ENCODE measurements around the gene MYOC. TPM values are rescaled to one million over a fixed set of nuclear protein-coding genes. Genes with fewer than 3 reads are reported as not detected.
"Not testable (repeated sequence)": the region's sequence is repeated elsewhere in the genome, so short reads cannot be mapped to it uniquely, and the experiment has no call there.

MYOC gene
- 1 to 10 TPM; 1.9 to 6.4 TPM for total RNA-seq
- long read RNA-seq, transcript MYOC-201 (3 exons, 2,095 nt): major isoform, 9 of 9 reads
- long read RNA-seq, partial matches to known transcripts: 0 of 9 reads
- long read RNA-seq, other reads (novel, unspliced or antisense): 0 of 9 reads

DNA sequence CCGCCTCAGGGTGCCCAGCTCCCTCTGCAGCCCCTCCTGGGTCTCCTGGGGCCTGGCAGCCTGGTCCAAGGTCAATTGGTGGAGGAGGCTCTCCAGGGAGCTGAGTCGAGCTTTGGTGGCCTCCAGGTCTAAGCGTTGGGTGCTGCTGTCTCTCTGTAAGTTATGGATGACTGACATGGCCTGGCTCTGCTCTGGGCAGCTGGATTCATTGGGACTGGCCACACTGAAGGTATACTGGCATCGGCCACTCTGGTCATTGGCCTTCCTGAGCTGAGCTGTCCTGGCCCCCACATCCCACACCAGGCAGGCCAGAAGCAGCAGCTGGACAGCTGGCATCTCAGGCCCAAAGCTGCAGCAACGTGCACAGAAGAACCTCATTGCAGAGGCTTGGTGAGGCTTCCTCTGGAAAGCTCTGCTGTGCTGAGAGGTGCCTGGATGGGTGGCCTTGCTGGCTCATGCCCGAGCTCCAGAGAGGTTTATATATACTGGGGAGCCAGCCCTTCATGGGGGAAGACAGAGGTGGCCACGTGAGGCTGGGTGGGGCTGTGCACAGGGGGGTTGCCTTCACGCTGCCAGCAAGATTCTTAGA, at the start of gene MYOC:
MYOC (minus strand) TSS at position 455 of the 589 bp plus-strand sequence; CDS start at position 378, 77 bp downstream.
- DNase-seq (no peak), ATAC-seq (no peak)
- intact Hi-C loops (cut with DNase I, micrococcal nuclease): no loop called here

GRCh38 chr1:171699531-171699930, 47.0 kb upstream of the MYOC start:
- no peak for ATAC-seq
- intact Hi-C loops (cut with DNase I, micrococcal nuclease): no loop called here

DNA sequence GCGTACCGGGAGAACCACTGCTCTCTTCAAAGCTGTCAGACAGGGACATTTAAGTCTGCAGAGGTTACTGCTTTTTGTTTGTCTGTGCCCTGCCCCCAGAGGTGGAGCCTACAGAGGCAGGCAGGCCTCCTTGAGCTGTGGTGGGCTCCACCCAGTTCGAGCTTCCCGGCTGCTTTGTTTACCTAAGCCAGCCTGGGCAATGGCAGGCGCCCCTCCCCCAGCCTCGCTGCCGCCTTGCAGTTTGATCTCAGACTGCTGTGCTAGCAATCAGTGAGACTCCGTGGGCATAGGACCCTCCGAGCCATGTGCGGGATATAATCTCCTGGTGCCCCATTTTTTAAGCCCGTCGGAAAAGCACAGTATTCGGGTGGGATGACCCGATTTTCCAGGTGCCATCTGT, 43.3 kb upstream of the MYOC start:
- intact Hi-C loops (cut with DNase I, micrococcal nuclease); DNase-seq; ATAC-seq: not testable (repeated sequence)

More at GRCh38 chr1:171699531-171699930, 47.0 kb upstream of the MYOC start:
- DNase-seq: no peak

GRCh38 chr1:171693541-171693940, 41.1 kb upstream of the MYOC start:
- intact Hi-C loops (cut with DNase I, micrococcal nuclease); ATAC-seq: not testable (repeated sequence)

DNA sequence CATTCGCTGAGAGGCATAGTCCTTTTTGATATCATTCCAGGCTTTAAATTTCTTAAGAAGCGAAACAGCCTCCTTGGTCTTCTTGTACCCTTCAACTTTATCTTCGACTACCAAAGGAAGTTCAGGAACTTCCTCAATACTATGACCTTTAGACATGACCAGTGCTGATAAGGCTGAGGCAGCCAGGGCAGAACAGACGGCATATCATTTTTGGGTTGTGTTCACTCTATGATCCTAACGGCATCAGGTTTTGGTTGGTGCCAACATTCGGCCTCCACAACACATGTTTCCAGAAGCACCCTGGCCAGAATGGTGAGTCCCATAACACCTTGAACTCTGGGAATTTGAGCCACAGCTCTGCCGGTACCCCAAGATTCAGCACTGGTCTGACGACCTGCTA, 31.4 kb upstream of the MYOC start:
- intact Hi-C loops (cut with DNase I, micrococcal nuclease): no loop called here
- DNase-seq (no peak), ATAC-seq (no peak)

More at GRCh38 chr1:171693541-171693940, 41.1 kb upstream of the MYOC start:
- not testable (repeated sequence) for DNase-seq

DNA sequence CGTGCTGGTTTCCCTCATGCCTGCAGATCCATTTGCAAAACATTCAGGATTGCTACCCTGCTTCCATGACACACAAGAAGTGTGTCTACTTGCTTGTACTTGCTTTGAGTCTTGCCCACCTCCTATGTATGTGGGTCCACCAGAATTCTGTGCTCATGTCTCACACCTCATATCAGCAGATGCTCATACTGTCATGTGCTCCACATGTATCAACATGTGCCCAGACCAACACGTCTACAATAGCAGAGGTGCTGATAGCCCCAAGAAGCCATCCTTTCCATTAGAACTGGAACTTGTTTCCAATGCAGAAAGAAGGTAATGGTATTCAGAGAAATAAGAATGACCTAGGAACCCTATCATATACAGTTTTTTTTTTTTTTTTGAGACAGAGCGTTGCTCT, 27.9 kb upstream of the MYOC start:
- no peak for ATAC-seq
- intact Hi-C loops (cut with DNase I, micrococcal nuclease): no loop called here
- no peak for DNase-seq

GRCh38 chr1:171676823-171677222, 24.3 kb upstream of the MYOC start:
- no peak for ATAC-seq
- intact Hi-C loops (cut with DNase I, micrococcal nuclease): no loop called here

DNA sequence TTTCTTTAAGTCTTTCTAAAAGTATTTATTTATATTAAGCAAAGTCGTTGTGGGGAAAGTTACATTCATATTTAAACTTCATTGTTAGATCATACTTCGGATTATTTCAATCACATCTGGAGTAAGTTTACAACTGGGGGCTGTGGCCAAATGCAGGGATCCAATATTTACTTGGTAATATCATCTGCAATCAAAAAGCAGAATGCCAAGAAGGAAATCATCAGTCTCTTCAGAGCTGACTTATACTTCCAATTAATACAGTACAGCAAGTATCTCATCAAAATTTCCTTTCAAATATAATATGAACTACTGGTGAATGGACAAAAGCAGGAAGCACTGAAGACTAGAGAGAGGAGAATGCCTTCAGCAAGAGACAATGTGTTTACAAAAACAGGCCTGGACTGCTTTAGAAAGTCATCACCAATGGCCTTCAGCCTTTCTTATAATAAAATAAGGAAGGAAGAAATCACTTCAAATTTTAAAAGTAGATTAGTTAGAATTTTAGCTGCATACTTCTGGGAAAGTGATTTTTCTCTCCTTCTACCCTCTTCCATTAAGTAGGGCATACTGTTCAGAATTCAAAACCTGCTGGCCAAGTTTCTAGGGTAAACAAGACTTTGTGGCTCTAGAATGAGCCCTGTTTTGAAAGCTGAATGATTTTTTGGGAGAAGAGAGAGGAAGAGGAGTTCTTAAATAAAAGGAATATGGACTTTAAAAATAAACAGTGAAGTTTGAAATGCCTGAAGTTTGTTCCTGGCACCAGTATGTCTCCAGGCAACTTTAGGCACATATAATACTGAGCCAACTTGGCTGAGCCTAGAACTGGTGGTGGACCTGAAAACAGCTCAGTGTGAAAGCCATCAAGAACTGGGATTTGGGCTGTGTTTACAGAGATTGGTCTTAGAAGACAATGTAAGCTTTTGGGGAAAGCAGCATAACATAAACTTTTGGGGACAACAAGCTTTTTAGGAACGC, 22.2 kb upstream of the MYOC start:
- DNase-seq (no peak), ATAC-seq (no peak)
- intact Hi-C loops (cut with DNase I, micrococcal nuclease): no loop called here

More at GRCh38 chr1:171676823-171677222, 24.3 kb upstream of the MYOC start:
- no peak for DNase-seq

- intact Hi-C loops (cut with DNase I, micrococcal nuclease): no loop called here
- DNase-seq: no peak
- no peak for ATAC-seq
These were observed 18.3 kb upstream of the MYOC start for GRCh38 chr1:171670739-171671138.

GRCh38 chr1:171668372-171668771, 15.9 kb upstream of the MYOC start:
- ATAC-seq: no peak

DNA sequence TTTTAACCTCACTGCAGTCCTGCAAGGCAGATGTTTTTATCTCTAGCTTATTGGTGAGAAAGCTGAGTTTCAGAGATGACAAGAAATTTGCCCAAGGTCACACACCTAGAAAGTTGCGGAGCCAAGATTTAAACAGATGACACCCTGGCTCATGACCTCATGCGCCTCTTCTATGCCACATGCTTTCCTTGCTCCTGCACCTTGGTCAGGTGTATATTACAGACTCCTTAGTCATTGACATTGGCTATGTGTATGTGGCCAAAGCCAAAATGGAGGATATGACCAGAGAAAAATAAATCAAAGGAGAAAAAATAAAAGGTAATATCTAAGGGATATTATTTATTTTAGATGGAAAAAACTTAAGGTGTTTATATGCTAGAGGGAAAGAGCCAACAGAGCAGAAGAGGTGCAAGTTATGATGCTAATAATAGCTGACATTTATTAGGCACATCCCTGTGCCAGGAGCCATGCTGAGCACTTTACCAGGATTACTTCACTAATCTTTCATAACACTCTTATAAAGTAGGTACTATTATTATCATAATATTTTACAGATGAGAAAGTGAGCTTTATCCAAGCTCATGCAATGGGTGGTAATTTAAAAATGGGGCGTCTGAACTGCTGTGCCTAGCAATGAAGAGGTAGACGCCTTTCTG, 13.8 kb upstream of the MYOC start:
- intact Hi-C loops (cut with DNase I, micrococcal nuclease): no loop called here
- DNase-seq: no peak
- ATAC-seq: no peak

More at GRCh38 chr1:171668372-171668771, 15.9 kb upstream of the MYOC start:
- intact Hi-C loops (cut with DNase I, micrococcal nuclease): no loop called here
- no peak for DNase-seq

DNA sequence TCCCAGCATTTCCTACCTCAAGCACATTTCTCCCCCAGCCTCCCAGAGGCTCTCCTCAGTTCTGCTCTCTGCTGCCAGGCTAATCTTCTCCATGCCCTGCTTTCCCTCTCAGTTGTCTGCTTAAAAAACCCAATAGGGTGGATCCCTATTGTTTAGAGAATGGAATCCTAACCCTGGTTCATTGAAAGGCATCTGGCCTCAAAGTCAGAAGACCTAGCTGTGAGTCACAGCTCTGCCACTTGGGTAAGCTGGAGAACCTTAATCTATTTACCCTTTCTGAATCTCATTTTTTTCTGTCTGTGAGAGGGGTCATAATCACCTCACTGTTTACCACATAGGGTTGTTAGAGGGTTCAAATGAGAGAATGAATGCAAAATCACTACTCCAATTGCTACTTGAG, 12.5 kb upstream of the MYOC start:
- ATAC-seq: no peak
- intact Hi-C loops (cut with DNase I, micrococcal nuclease): no loop called here
- no peak for DNase-seq

DNA sequence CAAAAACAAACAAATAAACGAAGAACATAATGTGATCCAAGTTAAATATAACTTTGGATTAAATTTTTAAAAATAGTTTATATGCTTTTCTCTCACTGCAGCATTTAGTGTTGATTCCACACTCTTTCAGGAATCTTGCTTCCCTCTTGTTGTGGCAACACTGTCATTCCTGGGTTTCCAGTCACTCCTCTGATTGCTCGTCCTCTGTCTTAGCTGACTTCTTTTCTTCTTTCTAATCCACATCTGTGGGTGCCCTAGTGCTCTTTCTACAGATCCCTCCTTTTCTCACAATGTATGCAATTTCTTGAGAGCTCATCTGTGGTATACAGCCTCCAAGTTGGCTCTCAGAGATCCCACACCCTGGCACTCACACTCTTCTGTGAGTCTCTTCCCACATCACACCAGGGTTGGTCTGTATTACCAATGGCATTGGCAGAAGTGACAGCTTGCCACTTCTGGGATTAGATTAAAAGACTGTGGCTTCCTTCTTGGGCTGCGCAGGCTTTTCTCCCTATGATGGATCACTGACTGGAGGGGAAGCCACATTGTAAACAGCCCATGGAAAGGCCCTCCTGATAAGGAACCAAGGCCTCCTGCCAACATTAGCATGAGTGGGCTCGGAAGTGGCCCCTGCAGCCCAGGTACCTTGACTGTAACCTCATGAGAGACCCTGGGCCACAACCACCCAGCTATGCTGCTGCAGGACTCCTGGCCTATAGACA, 11.5 kb upstream of the MYOC start:
- intact Hi-C loops (cut with DNase I, micrococcal nuclease): no loop called here
- no peak for ATAC-seq
- DNase-seq: no peak

DNA sequence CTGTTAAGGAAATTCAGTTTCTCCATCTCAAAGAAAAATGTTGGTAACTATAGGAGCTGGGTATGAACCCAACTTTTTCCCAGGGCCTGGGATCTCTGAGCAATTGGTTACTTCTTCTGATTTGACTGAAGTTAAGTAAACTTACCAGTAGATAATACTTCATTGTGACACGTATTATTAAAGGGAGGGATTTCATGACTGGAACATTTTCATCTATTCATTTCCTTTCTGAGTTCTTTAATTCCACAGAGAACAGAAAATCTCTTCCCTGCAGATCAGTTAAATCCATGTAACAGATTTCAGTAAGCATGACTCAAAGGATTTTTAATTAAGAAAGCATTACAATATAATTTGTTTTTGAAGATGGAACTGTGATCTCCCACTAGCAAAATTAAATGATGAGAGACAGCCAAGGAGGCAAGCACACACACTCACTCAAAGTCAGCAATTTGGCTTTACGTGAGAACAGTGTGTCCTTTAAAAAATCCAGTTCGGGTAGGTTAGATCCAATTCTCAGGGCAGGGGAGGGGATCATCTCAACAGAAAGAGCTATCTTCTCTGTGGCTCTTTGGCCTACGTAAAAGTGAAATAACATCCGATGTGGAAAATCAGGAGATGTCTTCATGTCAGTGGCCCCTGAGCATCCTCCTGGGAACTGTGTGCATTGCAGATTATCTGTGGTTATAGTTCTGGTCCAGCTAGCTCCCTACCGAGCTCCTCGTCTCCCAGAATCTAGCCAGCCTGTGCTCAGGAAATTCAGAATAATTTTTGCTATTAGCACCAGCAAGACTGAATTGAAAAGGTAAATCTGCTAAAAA, 10.8 kb upstream of the MYOC start:
- ATAC-seq (no peak), DNase-seq (no peak)
- intact Hi-C loops (cut with DNase I, micrococcal nuclease): no loop called here

- no peak for ATAC-seq
- intact Hi-C loops (cut with DNase I, micrococcal nuclease): no loop called here
- DNase-seq: no peak
These were observed 8.7 kb upstream of the MYOC start for GRCh38 chr1:171661076-171661650.

DNA sequence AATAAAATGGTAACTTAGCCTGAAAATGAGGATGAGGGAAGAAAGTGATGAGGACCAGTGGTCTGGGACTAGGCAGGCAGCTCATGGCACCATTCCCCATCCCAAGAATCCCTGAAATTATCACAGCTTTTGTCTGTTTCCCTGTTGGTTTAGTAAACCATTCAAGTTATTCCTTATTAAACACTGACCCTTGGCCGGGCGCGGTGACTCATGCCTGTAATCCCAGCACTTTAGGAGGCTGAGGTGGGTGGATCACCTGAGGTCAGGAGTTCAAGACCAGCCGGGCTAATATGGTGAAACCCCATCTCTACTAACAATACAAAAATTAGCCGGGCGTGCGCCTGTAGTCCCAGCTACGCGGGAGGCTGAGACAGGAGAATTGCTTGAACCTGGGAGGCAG, 3.7 kb upstream of the MYOC start:
- DNase-seq: peak in 1 of 2 donors; percentile 21
- intact Hi-C loops (cut with DNase I, micrococcal nuclease): not testable (repeated sequence)
- peak; percentile 68 for ATAC-seq

- intact Hi-C loops (cut with DNase I, micrococcal nuclease): no loop called here
- ATAC-seq: no peak
- no peak for DNase-seq
These were observed 3.2 kb upstream of the MYOC start for GRCh38 chr1:171655746-171656116.

All from left colon (tissue), 2 donors.